H9 (cell line): Measurements from ENCODE around the gene CHRND. TPM values are rescaled to one million over a fixed set of nuclear protein-coding genes. Genes with fewer than 3 reads are reported as not detected.

Experiments
- DNase-seq: peaks from one replicate; pipeline ENCODE4 v3.0.0-alpha.2; 2017
- H2AFZ ChIP-seq: one replicate; pipeline ENCODE4 v1.6.1; 2013; ENCODE audit warnings: mild to moderate bottlenecking, low read length, control low read depth, moderate library complexity
- H2AK5ac ChIP-seq: 2 replicates; pipeline ENCODE4 v1.6.1; 2013; ENCODE audit warnings: low read length, control low read depth, mixed read lengths; ENCODE audit not compliant: insufficient read length
- H2BK120ac ChIP-seq: one replicate; pipeline ENCODE4 v1.6.1; 2013; ENCODE audit warnings: low read depth, mild to moderate bottlenecking, low read length, control low read depth, inconsistent platforms; ENCODE audit not compliant: poor library complexity, severe bottlenecking
- H2BK12ac ChIP-seq: 2 replicates; pipeline ENCODE4 v1.6.1; 2013; ENCODE audit warnings: low read length, control low read depth, mixed read lengths, low read depth; ENCODE audit not compliant: insufficient read length
- H2BK15ac ChIP-seq: 2 replicates; pipeline ENCODE4 v1.6.1; 2013; ENCODE audit warnings: low read depth, low read length, control low read depth
- H2BK20ac ChIP-seq: one replicate; pipeline ENCODE4 v1.6.1; 2013; ENCODE audit warnings: low read depth, mild to moderate bottlenecking, low read length, control low read depth, inconsistent platforms; ENCODE audit not compliant: poor library complexity, severe bottlenecking
- H2BK5ac ChIP-seq: 2 replicates; pipeline ENCODE4 v1.6.1; 2013; ENCODE audit warnings: low read length, control low read depth, mixed read lengths; ENCODE audit not compliant: insufficient read length
- H3K14ac ChIP-seq: 2 replicates; pipeline ENCODE4 v1.6.1; 2013; ENCODE audit warnings: low read length, control low read depth; ENCODE audit not compliant: insufficient read depth
- H3K18ac ChIP-seq: 2 replicates; pipeline ENCODE4 v1.6.1; 2013; ENCODE audit warnings: low read depth, mild to moderate bottlenecking, mixed read lengths, low read length, control low read depth; ENCODE audit not compliant: insufficient read length
- H3K23ac ChIP-seq: 2 replicates; pipeline ENCODE4 v1.6.1; 2013; ENCODE audit warnings: low read length, control low read depth, mixed read lengths, low read depth; ENCODE audit not compliant: insufficient read length
- H3K23me2 ChIP-seq: 2 replicates; pipeline ENCODE4 v1.6.1; 2013; ENCODE audit warnings: low read depth, mild to moderate bottlenecking, mixed read lengths, low read length, control low read depth; ENCODE audit not compliant: insufficient read length, poor library complexity, severe bottlenecking
- H3K27ac ChIP-seq: 2 replicates; pipeline ENCODE4 v1.5.1; 2013; ENCODE audit warnings: low read length, control low read depth, mixed read lengths, low read depth; ENCODE audit not compliant: insufficient read length
- H3K27me3 ChIP-seq: 2 replicates; pipeline ENCODE4 v1.6.1; 2013; ENCODE audit warnings: low read length, control low read depth, inconsistent platforms; ENCODE audit not compliant: insufficient read depth
- H3K4ac ChIP-seq: 2 replicates; pipeline ENCODE4 v1.6.1; 2013; ENCODE audit warnings: low read depth, mild to moderate bottlenecking, control low read depth, inconsistent platforms, low read length, moderate library complexity
- H3K4me1 ChIP-seq: 2 replicates; pipeline ENCODE4 v1.6.1; 2013; ENCODE audit warnings: low read length, control low read depth, inconsistent platforms; ENCODE audit not compliant: insufficient read depth
- H3K4me2 ChIP-seq: 2 replicates; pipeline ENCODE4 v1.6.1; 2013; ENCODE audit warnings: low read length, control low read depth, mixed read lengths; ENCODE audit not compliant: insufficient read length, insufficient read depth
- H3K56ac ChIP-seq: 2 replicates; pipeline ENCODE4 v1.6.1; 2013; ENCODE audit warnings: low read depth, mild to moderate bottlenecking, mixed read lengths, low read length, control low read depth; ENCODE audit not compliant: insufficient read length
- H3K79me1 ChIP-seq: 2 replicates; pipeline ENCODE4 v1.6.1; 2013; ENCODE audit warnings: low read depth, mild to moderate bottlenecking, moderate library complexity, low read length, control low read depth, inconsistent platforms; ENCODE audit not compliant: insufficient read depth, poor library complexity, severe bottlenecking
- H3K79me2 ChIP-seq: 2 replicates; pipeline ENCODE4 v1.6.1; 2013; ENCODE audit warnings: low read length, control low read depth, inconsistent platforms; ENCODE audit not compliant: insufficient read depth
- H3K9ac ChIP-seq: 2 replicates; pipeline ENCODE4 v1.6.1; 2013; ENCODE audit warnings: low read length, control low read depth, mixed read lengths; ENCODE audit not compliant: insufficient read length; ENCODE audit errors: extremely low read depth
- H3K9me3 ChIP-seq: one replicate; pipeline ENCODE4 v1.6.1; 2013; ENCODE audit warnings: low read depth, low read length, inconsistent platforms; ENCODE audit not compliant: control insufficient read depth
- H3T11ph ChIP-seq: one replicate; pipeline ENCODE4 v1.6.1; 2013; ENCODE audit warnings: mild to moderate bottlenecking, low read length, control low read depth, inconsistent platforms
- H4K20me1 ChIP-seq: one replicate; pipeline ENCODE4 v1.6.1; 2013; ENCODE audit not compliant: control insufficient read depth, insufficient read length, insufficient read depth
- H4K5ac ChIP-seq: 2 replicates; pipeline ENCODE4 v1.6.1; 2013; ENCODE audit warnings: low read depth, mild to moderate bottlenecking, mixed read lengths, low read length, control low read depth; ENCODE audit not compliant: insufficient read length
- H4K8ac ChIP-seq: replicated peaks from 2 replicates; pipeline ENCODE4 v1.6.1; 2013; ENCODE audit warnings: low read length, control low read depth, mixed read lengths, low read depth; ENCODE audit not compliant: insufficient read length
- H4K91ac ChIP-seq: 2 replicates; pipeline ENCODE4 v1.6.1; 2013; ENCODE audit warnings: low read depth, mild to moderate bottlenecking, moderate library complexity, mixed read lengths, low read length, control low read depth; ENCODE audit not compliant: insufficient read length
- H3K27ac Mint-ChIP-seq, 3 experiments: 2 replicates in 2 of 3; 3 replicates in 1 of 3; pipeline ENCODE4 v1.8.0; 2020 to 2021; ENCODE audit warnings: mixed read lengths in 3 of 3, mild to moderate bottlenecking in 1 of 3, moderate library complexity in 1 of 3
- H3K27me3 Mint-ChIP-seq: 2 replicates; pipeline ENCODE4 v1.8.0; 2021; ENCODE audit warnings: low read depth, mild to moderate bottlenecking, moderate library complexity, mixed read lengths
- H3K36me3 Mint-ChIP-seq, 3 experiments: 2 replicates in 2 of 3; 3 replicates in 1 of 3; pipeline ENCODE4 v1.8.0; 2020 to 2021; ENCODE audit warnings: low read depth in 3 of 3, mixed read lengths in 3 of 3; ENCODE audit not compliant: insufficient read depth in 1 of 3
- H3K4me1 Mint-ChIP-seq, 2 experiments: 2 replicates each; pipeline ENCODE4 v1.8.0; 2020; ENCODE audit warnings: mixed read lengths in 2 of 2
- H3K4me3 Mint-ChIP-seq, 2 experiments: 2 replicates in 1 of 2; 3 replicates in 1 of 2; pipeline ENCODE4 v1.8.0; 2020 to 2021; ENCODE audit warnings: mild to moderate bottlenecking in 2 of 2, mixed read lengths in 2 of 2, moderate library complexity in 1 of 2
- H3K9me3 Mint-ChIP-seq, 2 experiments: 2 replicates in 1 of 2; 3 replicates in 1 of 2; pipeline ENCODE4 v1.8.0; 2020; ENCODE audit warnings: mild to moderate bottlenecking in 2 of 2, mixed read lengths in 2 of 2, moderate library complexity in 1 of 2
- WGBS: extraction: QIAGEN DNeasy Blood & Tissue Kit; methylation state at CpG from one replicate; pipeline ENCODE4 v1.1.7; 2013; ENCODE audit warnings: missing lambda C conversion rate, low lambda C conversion rate, mixed read lengths; ENCODE audit not compliant: insufficient read length; ENCODE audit errors: extremely low coverage; 5-methylcytosine and 5-hydroxymethylcytosine counted together
- total RNA-seq: library from RNA; stranded (reverse); gene quantifications from 2 replicates; pipeline ENCODE4 v1.2.1, GENCODE V29; 2021
- TF ChIP-seq, protein P1 (sequence below): fragments of 200-600 bp; sonication (generic); conservative IDR thresholded peaks from 3 replicates; pipeline ENCODE4 v1.8.0; 2021; ENCODE audit warnings: antibody characterized with exemption, mild to moderate bottlenecking

CHRND gene
- total RNA-seq, 1 experiment from 2014 or later: not detected

DNA sequence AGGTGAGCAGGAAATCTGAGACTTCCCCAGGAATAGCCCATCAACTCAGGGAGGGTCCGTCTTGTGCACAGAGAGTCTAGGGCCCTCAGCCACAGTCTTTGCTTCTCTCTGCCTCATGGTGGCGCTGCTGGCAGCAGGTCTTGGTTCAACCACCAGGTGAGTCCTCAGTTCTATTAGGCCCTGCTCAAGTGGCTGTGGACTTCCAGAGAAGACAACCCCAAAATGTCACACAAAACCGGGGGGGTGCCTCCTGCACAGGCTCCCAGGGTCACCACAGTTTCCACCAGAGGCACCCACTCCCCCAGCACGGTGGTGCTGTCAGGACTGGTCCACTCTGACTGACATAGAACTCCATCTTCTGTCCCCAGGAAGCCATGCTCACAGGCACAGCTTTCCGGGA lies 11.1 kb downstream of the CHRND start:
- H3K9me3 Mint-ChIP-seq: peaks cover 4 to 8% of the 10 kb centered on the region in 2 experiments; a peak in 4 of 5 replicates
- H3K4ac ChIP-seq: no peak overlapping the region
- no peak overlapping the region for H3K9ac ChIP-seq
- H3K27me3 Mint-ChIP-seq: peaks cover 12% of the 10 kb centered on the region
- no peak overlapping the region for H3K4me3 Mint-ChIP-seq
- no peaks in the 10 kb centered on the region for H3K9me3 ChIP-seq
- peaks cover 4% of the 10 kb centered on the region; the same call in 1 of the 2 replicates for H3K4me1 ChIP-seq
- H3K23me2 ChIP-seq: no peaks in the 10 kb centered on the region
- H3K27ac Mint-ChIP-seq: no peak overlapping the region
- H3K56ac ChIP-seq: no peak overlapping the region
- no CpG with 5 or more reads among the region's 5 CpGs for WGBS
- no peak overlapping the region for H2AFZ ChIP-seq
- H2AK5ac ChIP-seq: no peak overlapping the region
- no peak overlapping the region for H3K18ac ChIP-seq
- no peaks in the 10 kb centered on the region for H3K79me1 ChIP-seq
- no peak overlapping the region for H3K14ac ChIP-seq
- H4K5ac ChIP-seq: no peak overlapping the region
- no peak overlapping the region for H2BK12ac ChIP-seq
- H2BK5ac ChIP-seq: no peak overlapping the region
- no peak overlapping the region for H3T11ph ChIP-seq
- no peaks in the 10 kb centered on the region for H4K20me1 ChIP-seq
- H3K23ac ChIP-seq: no peak overlapping the region
- H3K36me3 Mint-ChIP-seq: peaks cover 0 to 3% (median 0%) of the 10 kb centered on the region in 3 experiments; a peak in 1 of 7 replicates
- no peak overlapping the region for H2BK120ac ChIP-seq
- no peak overlapping the region for H3K27ac ChIP-seq
- H3K4me2 ChIP-seq: no peak overlapping the region
- H3K27me3 ChIP-seq: no peaks in the 10 kb centered on the region; the same call in 1 of the 2 replicates
- no peak overlapping the region for H2BK15ac ChIP-seq
- peaks cover 27 to 33% of the 10 kb centered on the region in 2 experiments for H3K4me1 Mint-ChIP-seq
- H3K79me2 ChIP-seq: no peaks in the 10 kb centered on the region
- peak; percentile 83 for DNase-seq
- H4K91ac ChIP-seq: no peak overlapping the region
- H4K8ac ChIP-seq: no peak overlapping the region
- TF ChIP-seq, protein P1, sequence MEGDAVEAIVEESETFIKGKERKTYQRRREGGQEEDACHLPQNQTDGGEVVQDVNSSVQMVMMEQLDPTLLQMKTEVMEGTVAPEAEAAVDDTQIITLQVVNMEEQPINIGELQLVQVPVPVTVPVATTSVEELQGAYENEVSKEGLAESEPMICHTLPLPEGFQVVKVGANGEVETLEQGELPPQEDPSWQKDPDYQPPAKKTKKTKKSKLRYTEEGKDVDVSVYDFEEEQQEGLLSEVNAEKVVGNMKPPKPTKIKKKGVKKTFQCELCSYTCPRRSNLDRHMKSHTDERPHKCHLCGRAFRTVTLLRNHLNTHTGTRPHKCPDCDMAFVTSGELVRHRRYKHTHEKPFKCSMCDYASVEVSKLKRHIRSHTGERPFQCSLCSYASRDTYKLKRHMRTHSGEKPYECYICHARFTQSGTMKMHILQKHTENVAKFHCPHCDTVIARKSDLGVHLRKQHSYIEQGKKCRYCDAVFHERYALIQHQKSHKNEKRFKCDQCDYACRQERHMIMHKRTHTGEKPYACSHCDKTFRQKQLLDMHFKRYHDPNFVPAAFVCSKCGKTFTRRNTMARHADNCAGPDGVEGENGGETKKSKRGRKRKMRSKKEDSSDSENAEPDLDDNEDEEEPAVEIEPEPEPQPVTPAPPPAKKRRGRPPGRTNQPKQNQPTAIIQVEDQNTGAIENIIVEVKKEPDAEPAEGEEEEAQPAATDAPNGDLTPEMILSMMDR: peak; percentile 89
- H2BK20ac ChIP-seq: no peak overlapping the region
